Left lung (tissue), 10 donors: ENCODE data around the gene NEURL2. TPM values are rescaled to one million over a fixed set of nuclear protein-coding genes. Genes with fewer than 3 reads are reported as not detected.
"Not testable (repeated sequence)": the region's sequence is repeated elsewhere in the genome, so short reads cannot be mapped to it uniquely, and the experiment has no call there.

Source experiments
- ATAC-seq: fragments of 200-7000 bp; cut with Tn5 transposase; one replicate; pipeline ENCODE4 v1.9.1; 2020; ENCODE audit warnings: moderate library complexity
- DNase-seq, 4 donors: peaks; one replicate each; pipeline ENCODE4 v3.0.0-alpha.2; 2013 to 2020
- H3K27ac ChIP-seq, 2 donors: fragments of 200-600 bp; sonication (generic) in 1 of 2; one replicate each; pipeline versions ENCODE4 v1.5.0 to v1.8.0; 2020 to 2021
- H3K27me3 ChIP-seq, 2 donors: fragments of 200-600 bp; sonication (generic) in 1 of 2; one replicate each; pipeline versions ENCODE4 v1.5.0 to v1.8.0; 2020 to 2021
- H3K36me3 ChIP-seq, 2 donors: fragments of 200-600 bp; sonication (generic) in 1 of 2; one replicate each; pipeline versions ENCODE4 v1.5.0 to v1.8.0; 2020 to 2021
- H3K4me1 ChIP-seq, 2 donors: fragments of 200-600 bp; one replicate each; pipeline ENCODE4 v1.8.0; 2021
- H3K4me3 ChIP-seq, 2 donors: fragments of 200-600 bp; sonication (generic) in 1 of 2; one replicate each; pipeline versions ENCODE4 v1.5.0 to v1.8.0; 2020 to 2021; ENCODE audit warnings: mild to moderate bottlenecking in 1 of 2
- H3K9me3 ChIP-seq, 2 donors: fragments of 200-600 bp; sonication (generic) in 1 of 2; one replicate each; pipeline versions ENCODE4 v1.5.0 to v1.8.0; 2020 to 2021
- intact Hi-C, 2 donors: fragments of 100-400 bp; cut with DNase I; formaldehyde crosslinking; loops; one replicate each; pipeline versions ENCODE4 v1.11.2 to v1.14.2; 2022
- polyA plus RNA-seq, 6 donors: library from polyadenylated mRNA; unstranded; fragments of 120-200 nt; gene quantifications; one replicate each; pipeline ENCODE4 v1.2.1, GENCODE V29; 2013; ENCODE audit not compliant: insufficient read length in 6 of 6
- total RNA-seq, 2 donors: library from RNA; stranded (reverse); fragmentation: NEBNext Ultra II Directional; extraction: Animal tissue kit (Norgen Biotek cat#: 25700); gene quantifications; one replicate each; pipeline ENCODE4 v1.2.1, GENCODE V29; 2021
- TF ChIP-seq, protein P1 (sequence below), 2 donors: fragments of 200-600 bp; sonication (generic) in 1 of 2; IDR thresholded peaks; one replicate each; pipeline versions ENCODE4 v1.5.0 to v1.8.0; 2021; ENCODE audit warnings: antibody characterized with exemption in 2 of 2
- donor health status: DM: no; HTN: yes; CAD: no.
- donor health status: DM: no; HTN: no; CAD: no.

Gene NEURL2
- total and polyA plus RNA-seq, 8 donors: 3.4 to 5.6 (median 4.3) TPM

GRCh38 chr20:45880988-45881788 is 9.8 kb downstream of the NEURL2 start, which contains the start of gene ZSWIM1:
ZSWIM1 (plus strand) TSS chr20:45881227; CDS start chr20:45882593, 1,366 bp downstream.
- peak; percentile 98 to 100 (median 99) for DNase-seq
- no peaks in the 10 kb centered on the region for H3K27me3 ChIP-seq
- H3K27ac ChIP-seq: peak within 1 kb of the TSS; percentile 74 to 75
- peaks cover 0 to 42% of the 10 kb centered on the region in 2 donors for H3K36me3 ChIP-seq
- peak; percentile 99 for ATAC-seq
- TF ChIP-seq, protein P1, sequence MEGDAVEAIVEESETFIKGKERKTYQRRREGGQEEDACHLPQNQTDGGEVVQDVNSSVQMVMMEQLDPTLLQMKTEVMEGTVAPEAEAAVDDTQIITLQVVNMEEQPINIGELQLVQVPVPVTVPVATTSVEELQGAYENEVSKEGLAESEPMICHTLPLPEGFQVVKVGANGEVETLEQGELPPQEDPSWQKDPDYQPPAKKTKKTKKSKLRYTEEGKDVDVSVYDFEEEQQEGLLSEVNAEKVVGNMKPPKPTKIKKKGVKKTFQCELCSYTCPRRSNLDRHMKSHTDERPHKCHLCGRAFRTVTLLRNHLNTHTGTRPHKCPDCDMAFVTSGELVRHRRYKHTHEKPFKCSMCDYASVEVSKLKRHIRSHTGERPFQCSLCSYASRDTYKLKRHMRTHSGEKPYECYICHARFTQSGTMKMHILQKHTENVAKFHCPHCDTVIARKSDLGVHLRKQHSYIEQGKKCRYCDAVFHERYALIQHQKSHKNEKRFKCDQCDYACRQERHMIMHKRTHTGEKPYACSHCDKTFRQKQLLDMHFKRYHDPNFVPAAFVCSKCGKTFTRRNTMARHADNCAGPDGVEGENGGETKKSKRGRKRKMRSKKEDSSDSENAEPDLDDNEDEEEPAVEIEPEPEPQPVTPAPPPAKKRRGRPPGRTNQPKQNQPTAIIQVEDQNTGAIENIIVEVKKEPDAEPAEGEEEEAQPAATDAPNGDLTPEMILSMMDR (IDR thresholded peaks at IDR 0.05): no peak
- no peaks in the 10 kb centered on the region for H3K9me3 ChIP-seq
- H3K4me1 ChIP-seq: peaks cover 6 to 46% of the 10 kb centered on the region in 2 donors
- intact Hi-C loops: no loop called here
- peak within 1 kb of the TSS; percentile 62 to 70 for H3K4me3 ChIP-seq

DNA sequence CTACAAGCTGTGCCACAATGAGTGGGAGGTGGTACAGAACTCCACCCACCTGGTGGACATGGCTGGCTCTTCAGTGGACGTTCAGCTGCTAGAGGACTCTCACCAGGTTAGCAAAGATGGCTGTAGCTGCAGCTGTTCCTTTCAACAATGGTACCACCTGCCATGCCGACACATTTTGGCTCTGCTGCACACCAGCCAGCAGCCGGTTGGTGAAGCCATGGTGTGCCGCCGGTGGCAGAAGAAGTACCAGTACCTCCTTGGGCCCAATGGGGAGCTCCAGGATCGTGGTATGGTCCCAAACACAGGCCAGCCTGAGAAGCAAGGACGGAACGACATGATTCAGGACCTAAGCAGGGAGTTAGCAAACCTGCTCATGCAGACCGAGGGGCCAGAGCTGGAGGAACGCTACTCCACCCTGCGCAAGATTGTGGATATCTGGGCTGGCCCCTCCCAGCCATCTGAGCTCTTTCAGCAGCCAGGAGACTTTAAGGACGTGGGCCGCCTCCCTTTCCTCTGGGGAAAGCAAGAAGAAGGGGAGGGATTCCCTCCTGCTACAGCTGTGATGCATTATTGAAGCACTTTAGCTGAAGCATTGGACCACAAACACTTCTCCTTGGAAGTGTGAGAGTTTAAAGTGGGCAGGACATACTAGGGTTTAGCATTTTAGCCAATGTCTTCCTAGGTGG is 12.8 kb downstream of the NEURL2 start:
- Histone ChIP-seq H3K4me3 (no peak overlapping the region), H3K27ac (no peak overlapping the region), H3K27me3 (no peaks in the 10 kb centered on the region), H3K36me3 (peaks cover 0 to 35% of the 10 kb centered on the region in 2 donors), H3K4me1 (peaks cover 6 to 22% of the 10 kb centered on the region in 2 donors), H3K9me3 (no peaks in the 10 kb centered on the region)
- intact Hi-C loops: no loop called here
- ATAC-seq: no peak
- TF ChIP-seq, protein P1 (IDR thresholded peaks at IDR 0.05): no peak
- peak in 1 of 4 donors; percentile 20 for DNase-seq

DNA sequence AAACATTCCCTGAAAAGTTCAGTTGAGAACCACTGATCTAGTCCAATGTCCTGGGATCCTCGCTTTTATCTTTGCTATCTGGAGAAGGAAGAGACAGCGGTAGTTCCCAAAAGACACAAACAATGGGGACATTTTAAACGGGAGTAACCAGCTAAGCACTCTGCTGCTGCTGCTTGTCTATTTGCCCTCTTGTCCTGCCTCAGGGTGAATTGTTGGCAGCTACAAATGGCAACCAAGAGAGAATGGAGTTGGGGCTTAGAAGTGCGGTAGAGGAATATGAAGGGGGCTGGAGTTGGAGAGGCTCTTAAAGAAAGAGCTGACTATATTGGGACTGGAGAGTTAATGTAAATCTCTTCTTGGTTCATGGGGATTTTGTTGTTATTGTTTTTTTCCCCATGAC is 16.4 kb downstream of the NEURL2 start:
- Histone ChIP-seq H3K9me3 (no peaks in the 10 kb centered on the region), H3K4me1 (no peaks in the 10 kb centered on the region)
- no peak for DNase-seq

DNA sequence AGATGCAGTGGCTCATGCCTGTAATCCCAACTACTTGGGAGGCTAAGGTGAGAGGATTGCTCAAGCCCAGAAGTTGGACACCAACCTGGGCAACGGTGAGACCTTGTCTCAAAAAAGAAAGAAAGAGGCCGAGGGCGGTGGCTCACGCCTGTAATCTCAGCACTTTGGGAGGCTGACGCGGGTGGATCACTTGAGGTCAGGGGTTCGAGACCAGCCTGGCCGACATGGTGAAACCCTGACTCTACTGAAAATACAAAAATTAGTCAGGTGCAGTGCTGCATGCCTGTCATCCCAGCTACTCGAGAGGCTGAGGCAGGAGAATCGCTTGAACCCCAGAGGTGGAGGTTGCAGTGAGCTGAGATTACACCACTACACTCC is 16.9 kb downstream of the NEURL2 start:
- H3K27me3 ChIP-seq, DNase-seq, H3K9me3 ChIP-seq, H3K4me3 ChIP-seq, H3K27ac ChIP-seq, H3K4me1 ChIP-seq, ATAC-seq, intact Hi-C loops: not testable (repeated sequence)
- H3K36me3 ChIP-seq: peaks cover 0 to 30% of the 10 kb centered on the region in 2 donors

More for the DNA sequence above, 16.4 kb downstream of the NEURL2 start:
- Histone ChIP-seq H3K36me3 (peaks cover 0 to 32% of the 10 kb centered on the region in 2 donors), H3K27ac (no peak overlapping the region), H3K4me3 (no peak overlapping the region), H3K27me3 (no peaks in the 10 kb centered on the region)
- intact Hi-C loops: no loop called here
- TF ChIP-seq, protein P1 (IDR thresholded peaks at IDR 0.05): no peak
- no peak for ATAC-seq

- H3K9me3 ChIP-seq: no peaks in the 10 kb centered on the region
- H3K27me3 ChIP-seq: no peaks in the 10 kb centered on the region
- DNase-seq (no peak), ATAC-seq (no peak)
- intact Hi-C loops: no loop called here
- TF ChIP-seq, protein P1 (IDR thresholded peaks at IDR 0.05): no peak
- H3K4me1 ChIP-seq: no peaks in the 10 kb centered on the region
- no peak overlapping the region for H3K4me3 ChIP-seq
- H3K36me3 ChIP-seq: peaks cover 0 to 25% of the 10 kb centered on the region in 2 donors
- no peak overlapping the region for H3K27ac ChIP-seq
Measured at GRCh38 chr20:45873409-45874103, 17.5 kb downstream of the NEURL2 start.
